GM18508 (cell line): ENCODE data around the gene SPRR2F.
"Not testable (repeated sequence)": the region's sequence is repeated elsewhere in the genome, so short reads cannot be mapped to it uniquely, and the experiment has no call there.

ENCODE experiments used
- ATAC-seq: cut with Tn5 transposase; IDR thresholded peaks from one replicate; pipeline ENCODE4 v1.9.1; 2021; ENCODE audit warnings: moderate number of reproducible peaks; ENCODE audit not compliant: insufficient read depth, unreplicated experiment

SPRR2F gene

GRCh38 chr1:153113416-153113815 is at the start of gene SPRR2F:
TSS of gene SPRR2F (minus strand) at chr1:153113516. CDS start at chr1:153112733, 783 bp downstream.
- ATAC-seq: no peak

GRCh38 chr1:153155541-153155940 is 42.2 kb upstream of the SPRR2F start:
- no peak for ATAC-seq

- ATAC-seq: no peak
Measured at GRCh38 chr1:153152481-153152880, 39.2 kb upstream of the SPRR2F start.

- ATAC-seq: no peak
Measured at GRCh38 chr1:153150846-153151245, 37.5 kb upstream of the SPRR2F start, which contains the start of gene SPRR2G. TSS of gene SPRR2G (minus strand) at chr1:153150890. CDS start at chr1:153150110, 780 bp downstream.

- ATAC-seq: no peak
Measured at GRCh38 chr1:153141377-153141776, 28.1 kb upstream of the SPRR2F start.

- ATAC-seq: no peak
Measured at GRCh38 chr1:153140484-153140883, 27.2 kb upstream of the SPRR2F start.

GRCh38 chr1:153133743-153134142 is 20.4 kb upstream of the SPRR2F start:
- ATAC-seq: no peak

GRCh38 chr1:153133267-153133666 is 20.0 kb upstream of the SPRR2F start:
- ATAC-seq: no peak

GRCh38 chr1:153128688-153129087 is 15.4 kb upstream of the SPRR2F start:
- ATAC-seq: not testable (repeated sequence)

GRCh38 chr1:153127296-153127695 is 14.0 kb upstream of the SPRR2F start:
- no peak for ATAC-seq

GRCh38 chr1:153125536-153125935 is 12.2 kb upstream of the SPRR2F start:
- ATAC-seq: no peak

- not testable (repeated sequence) for ATAC-seq
Measured at GRCh38 chr1:153123793-153124192, 10.5 kb upstream of the SPRR2F start.

GRCh38 chr1:153122831-153123421 is 9.6 kb upstream of the SPRR2F start:
- ATAC-seq: no peak

- ATAC-seq: no peak
Measured at GRCh38 chr1:153120945-153121344, 7.6 kb upstream of the SPRR2F start.

- no peak for ATAC-seq
Measured at GRCh38 chr1:153119491-153119971, 6.2 kb upstream of the SPRR2F start.

- not testable (repeated sequence) for ATAC-seq
Measured at GRCh38 chr1:153115264-153115663, 1.9 kb upstream of the SPRR2F start.

GRCh38 chr1:153112454-153112853 is 862 bp downstream of the SPRR2F start:
- ATAC-seq: not testable (repeated sequence)

GRCh38 chr1:153100245-153100644 is 13.1 kb downstream of the SPRR2F start:
- ATAC-seq: no peak

GRCh38 chr1:153099461-153100045 is 13.8 kb downstream of the SPRR2F start:
- no peak for ATAC-seq

GRCh38 chr1:153095764-153096163 is 17.6 kb downstream of the SPRR2F start:
- ATAC-seq: no peak

- ATAC-seq: no peak
Measured at GRCh38 chr1:153094426-153094825, 18.9 kb downstream of the SPRR2F start, which contains the start of gene SPRR2E. TSS of gene SPRR2E (minus strand) at chr1:153094526. CDS start at chr1:153093751, 775 bp downstream.

GRCh38 chr1:153087652-153088051 is 25.7 kb downstream of the SPRR2F start:
- ATAC-seq: no peak
